HG02884 (cell line): ENCODE data around the gene BAIAP2L2.
"Not testable (repeated sequence)": the region's sequence is repeated elsewhere in the genome, so short reads cannot be mapped to it uniquely, and the experiment has no call there.

Source experiments
- ATAC-seq: cut with Tn5 transposase; IDR thresholded peaks from one replicate; pipeline ENCODE4 v1.9.1; 2021; ENCODE audit warnings: mild to moderate bottlenecking, moderate library complexity; ENCODE audit not compliant: unreplicated experiment

BAIAP2L2 gene, protein sequence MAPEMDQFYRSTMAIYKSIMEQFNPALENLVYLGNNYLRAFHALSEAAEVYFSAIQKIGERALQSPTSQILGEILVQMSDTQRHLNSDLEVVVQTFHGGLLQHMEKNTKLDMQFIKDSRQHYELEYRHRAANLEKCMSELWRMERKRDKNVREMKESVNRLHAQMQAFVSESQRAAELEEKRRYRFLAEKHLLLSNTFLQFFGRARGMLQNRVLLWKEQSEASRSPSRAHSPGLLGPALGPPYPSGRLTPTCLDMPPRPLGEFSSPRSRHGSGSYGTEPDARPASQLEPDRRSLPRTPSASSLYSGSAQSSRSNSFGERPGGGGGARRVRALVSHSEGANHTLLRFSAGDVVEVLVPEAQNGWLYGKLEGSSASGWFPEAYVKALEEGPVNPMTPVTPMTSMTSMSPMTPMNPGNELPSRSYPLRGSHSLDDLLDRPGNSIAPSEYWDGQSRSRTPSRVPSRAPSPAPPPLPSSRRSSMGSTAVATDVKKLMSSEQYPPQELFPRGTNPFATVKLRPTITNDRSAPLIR

DNA sequence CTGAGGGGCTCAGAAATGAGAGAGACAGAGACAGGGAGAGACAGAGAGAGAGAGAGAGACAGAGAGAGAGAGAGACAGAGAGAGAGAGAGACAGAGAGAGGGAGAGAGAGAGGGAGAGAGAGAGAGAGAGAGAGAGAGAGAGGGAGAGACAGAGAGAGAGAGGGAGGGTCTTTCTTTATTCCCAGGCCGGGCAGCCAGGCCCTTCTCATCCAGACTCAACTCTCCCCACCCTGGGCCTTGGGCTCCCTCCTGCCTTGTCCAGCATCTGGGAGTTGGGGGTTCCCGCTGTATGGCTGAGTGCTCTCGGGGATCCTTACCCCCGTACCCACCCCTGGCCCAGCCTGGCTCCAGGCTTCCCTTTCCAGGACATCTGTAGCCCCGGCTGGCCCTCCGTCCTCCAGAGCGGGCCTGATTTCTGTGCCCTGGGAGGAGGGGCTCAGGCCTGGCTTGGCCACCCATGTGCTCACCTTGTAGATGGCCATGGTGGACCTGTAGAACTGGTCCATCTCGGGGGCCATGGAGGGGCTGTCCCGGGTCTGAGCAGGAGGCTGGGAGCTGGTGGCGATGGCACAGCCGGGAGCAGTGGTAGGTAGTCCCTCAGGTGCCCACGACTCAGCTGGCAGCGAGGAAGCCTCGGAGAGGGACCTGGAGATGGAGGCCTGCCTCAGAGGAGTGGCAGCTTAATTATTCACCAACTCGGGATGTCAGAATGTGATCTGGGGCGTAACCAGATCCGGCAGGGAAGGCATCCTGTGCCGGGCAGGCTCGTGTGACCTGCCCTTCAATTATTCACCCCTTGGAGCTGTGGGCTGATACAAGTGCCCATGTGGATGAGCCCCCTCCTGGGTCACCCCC, at the start of gene BAIAP2L2:
Gene BAIAP2L2, minus strand, starts transcription at position 677 of the 855 bp plus-strand sequence. Its CDS starts 159 bp downstream, at position 518.
- no peak for ATAC-seq

DNA sequence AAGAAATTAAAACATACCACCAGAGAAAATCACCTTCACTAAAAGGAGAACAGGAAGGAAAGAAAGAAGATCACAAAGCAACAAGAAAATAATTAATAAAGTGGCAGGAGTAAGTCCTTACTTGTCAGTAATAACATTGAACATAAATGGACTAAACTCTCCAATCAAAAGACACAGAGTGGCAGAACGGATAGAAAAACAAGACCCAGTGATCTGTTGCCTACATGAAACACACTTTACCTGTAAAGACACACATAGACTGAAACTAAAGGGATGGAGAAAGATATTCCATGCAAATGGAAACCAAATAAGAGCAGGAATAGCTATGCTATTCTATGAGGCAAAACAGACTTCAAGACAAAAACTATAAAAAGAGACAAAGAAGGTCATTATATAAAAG, 45.2 kb upstream of the BAIAP2L2 start:
- ATAC-seq: no peak

DNA sequence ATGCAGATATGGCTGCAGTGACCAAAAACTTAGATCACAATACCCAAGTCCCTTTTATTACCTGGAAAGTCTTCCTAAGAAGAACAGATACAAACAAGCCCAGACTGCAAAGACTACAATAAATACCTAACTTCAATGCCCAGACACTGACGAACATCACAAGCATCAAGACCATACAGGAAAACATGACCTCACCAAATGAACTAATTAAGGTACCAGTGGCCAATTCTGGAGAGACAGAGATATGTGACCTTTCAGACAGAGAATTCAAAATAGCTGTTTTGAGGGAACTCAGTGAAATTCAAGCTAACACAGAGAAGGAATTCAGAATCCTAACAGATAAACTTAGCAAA, 44.1 kb upstream of the BAIAP2L2 start:
- not testable (repeated sequence) for ATAC-seq

DNA sequence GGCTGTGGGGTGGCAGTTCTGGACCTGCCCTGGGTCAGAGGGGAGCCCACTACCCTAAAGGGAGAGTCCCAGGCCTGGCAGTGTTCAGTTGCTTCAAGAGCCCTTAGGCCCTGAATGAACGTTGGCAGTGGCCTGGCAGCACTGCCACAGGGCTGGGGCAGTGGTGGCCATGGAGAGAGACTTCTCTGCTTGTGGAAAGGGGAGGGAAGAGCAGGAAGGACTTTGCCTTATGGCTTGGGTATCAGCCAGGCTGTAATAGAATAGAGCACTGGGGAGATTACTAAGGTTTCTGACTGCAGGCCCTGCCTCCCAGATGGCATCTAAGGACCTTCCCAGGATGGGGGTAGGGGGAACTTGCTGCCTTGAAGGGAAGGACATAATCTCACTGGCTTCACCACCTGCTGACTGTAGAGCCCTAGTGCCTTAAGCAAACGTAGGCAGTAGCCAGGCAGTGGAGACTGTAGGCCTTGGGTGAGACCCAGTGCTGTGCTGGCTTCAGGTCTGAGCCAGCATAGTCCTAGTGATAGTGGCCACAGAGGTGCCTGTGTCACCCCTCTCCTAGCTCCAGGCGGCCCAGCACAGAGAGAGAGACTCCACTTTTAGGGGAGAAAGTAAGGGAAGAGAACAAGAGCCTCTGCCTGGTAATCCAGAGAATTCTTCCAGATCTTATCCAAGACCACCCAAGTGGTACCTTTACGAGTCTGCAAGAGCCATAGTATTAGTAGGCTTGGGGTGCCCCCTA, 43.5 kb upstream of the BAIAP2L2 start:
- no peak for ATAC-seq

DNA sequence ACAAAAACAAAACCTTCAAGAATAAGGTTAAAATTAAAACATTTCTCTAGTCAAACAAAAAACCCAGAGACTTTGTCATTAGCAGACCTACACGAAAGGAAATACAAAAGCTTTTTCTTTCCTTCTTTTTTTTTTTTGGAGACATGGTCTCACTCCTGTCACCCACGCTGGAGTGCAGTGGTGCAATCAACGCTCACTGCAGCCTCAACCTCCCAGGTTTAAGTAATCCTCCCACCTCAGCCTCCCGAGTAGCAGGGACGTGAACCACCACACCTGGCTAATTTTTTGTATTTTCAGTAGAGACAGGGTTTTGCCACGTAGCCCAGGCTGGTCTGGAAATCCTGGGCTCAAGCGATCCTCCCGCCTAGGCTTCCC, 40.6 kb upstream of the BAIAP2L2 start:
- no peak for ATAC-seq

DNA sequence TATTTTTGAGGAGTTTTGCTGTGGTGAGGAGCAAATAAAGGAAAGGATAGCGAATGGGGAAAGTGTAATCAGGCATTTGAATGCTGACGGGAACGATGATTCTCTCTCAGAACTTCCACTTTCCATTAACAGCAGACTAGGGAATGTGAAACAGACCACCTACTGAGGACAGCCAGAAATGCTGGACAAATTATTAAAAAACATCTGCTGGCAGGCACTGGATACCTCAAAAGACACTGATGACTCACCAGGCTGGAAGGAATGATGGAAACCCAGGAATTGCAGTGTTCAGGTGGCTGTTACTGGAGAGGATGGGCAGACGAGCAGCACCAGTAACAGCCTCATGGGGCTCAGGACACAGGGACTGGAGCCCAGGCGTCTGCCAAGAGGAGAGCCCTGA, 37.8 kb upstream of the BAIAP2L2 start:
- no peak for ATAC-seq

DNA sequence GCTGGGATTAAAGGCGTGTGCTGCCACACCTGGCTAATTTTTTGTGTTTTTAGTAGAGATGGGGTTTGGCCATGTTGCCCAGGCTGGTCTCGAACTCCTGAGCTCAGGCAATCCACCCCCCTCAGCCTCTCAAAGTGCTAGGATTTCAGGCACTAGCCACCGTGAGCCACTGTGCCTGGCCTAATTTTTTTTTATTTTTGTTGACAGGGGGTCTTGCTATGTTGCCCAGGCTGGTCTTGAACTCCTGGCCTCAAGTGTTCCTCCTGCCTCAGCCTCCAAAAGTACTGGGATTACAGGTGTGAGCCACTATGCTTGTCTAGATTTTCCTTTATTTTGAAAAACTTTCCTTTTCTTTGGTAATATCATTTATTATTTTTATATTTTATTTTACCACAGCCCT, 35.7 kb upstream of the BAIAP2L2 start:
- ATAC-seq: not testable (repeated sequence)

DNA sequence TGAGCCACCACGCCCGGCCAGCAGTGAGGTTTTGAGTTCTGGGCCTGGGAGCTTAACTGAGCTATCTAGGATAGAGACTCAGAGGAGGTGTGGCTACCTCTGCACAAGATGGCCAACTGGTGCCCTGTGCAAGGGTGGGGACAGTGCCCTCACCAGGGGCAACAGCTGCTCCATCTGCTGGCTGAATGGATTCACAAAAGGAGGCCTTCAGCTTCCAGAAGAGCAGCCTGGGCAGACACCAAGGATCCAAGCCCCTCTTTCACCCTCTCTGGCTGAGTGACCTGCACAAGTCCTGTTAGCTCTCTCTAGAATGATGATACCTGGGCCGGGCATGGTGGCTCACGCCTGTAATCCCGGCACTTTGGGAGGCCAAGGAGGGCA, 33.5 kb upstream of the BAIAP2L2 start:
- ATAC-seq: no peak

DNA sequence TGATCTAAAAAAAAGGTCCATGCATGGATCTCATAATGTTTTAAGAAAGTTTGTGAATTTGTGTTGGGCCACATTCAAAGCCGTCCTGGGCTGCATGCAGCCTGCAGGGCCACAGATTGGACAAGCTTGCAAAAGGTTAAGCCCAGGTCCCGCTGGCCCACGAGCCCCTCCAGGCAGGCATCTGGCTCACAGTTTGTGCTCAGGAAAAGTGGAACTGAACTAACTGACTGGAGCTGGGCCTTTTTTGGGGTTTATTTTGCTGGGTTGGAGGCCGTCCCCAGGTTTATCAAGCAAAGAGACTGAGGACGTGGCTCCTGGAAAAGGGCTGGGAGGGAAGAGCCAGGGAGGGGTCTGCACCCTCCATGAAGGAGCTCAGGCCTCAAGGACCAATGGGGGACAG, 32.1 kb upstream of the BAIAP2L2 start:
- ATAC-seq: no peak

DNA sequence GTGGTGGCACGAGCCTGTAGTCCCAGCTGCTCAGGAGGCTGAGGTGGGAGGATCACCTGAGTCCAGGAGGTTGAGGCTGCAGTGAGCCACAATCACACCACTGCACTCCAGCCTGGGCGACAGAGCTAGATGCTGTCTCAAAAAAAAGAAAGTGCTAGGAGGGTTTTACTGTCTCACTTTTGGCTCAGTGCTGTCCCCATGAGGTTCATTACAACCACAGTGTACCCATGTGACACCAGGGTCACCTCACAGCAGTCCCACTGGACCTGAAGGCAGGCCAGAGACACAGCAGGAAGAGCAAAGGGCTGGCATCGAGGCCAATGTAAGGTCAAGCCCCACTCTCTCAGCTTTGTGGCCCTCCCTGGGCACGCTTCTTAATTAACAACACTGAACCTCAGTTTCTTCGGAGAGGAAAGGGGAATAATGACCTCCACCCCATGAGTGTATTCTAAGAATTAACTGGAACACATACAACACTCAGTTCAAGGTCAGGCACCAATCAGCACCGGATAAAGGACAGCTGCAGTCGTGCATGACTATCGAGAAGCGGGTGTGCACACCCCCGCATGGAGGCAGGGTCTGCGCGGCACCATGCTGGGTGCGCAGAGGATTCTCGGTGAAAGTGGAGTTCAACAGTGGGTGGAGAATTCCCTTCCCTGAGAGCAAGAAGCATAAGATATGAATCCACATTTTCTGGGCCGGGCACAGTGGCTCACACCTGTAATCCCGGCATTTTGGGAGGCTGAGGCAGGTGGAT, 30.9 kb upstream of the BAIAP2L2 start:
- ATAC-seq: no peak

DNA sequence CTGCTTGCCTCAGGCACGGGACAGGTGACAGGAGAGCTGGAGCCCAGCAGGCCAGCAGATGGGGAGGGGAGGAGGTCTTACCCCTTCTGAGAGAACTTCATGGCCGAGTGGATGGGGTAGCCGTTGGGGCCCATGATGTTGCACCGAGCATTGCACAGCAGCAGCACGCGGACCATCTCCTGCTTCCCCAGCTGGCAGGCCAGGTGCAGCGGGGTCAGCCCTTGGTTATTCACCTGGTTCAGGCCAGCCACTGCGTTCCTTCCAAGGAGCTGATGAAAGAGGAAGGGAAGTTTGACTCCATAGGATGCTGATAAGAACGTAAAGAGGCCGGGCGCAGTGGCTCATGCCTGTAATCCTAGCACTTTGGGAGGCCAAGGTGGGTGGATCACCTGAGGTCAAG, 29.4 kb upstream of the BAIAP2L2 start:
- no peak for ATAC-seq

DNA sequence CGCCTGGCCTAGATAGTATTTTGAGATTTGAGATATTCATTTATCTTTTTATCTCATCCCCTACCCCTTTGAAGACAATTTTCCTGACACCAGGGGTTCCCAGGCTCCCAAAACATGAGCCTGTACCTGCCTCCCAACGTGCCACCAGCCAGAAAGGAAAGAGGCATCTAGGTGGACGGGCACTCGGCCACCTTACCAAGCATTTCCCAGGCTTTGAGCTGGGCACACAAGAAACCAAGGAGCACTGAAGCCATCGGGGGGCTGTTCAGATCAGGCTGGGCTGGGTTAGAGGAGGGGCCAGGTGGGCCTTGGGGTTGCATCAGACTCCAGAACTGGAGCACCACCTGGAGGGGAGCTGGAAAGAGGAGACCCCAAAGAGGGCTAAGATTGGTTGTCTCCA, 28.5 kb upstream of the BAIAP2L2 start:
- no peak for ATAC-seq

DNA sequence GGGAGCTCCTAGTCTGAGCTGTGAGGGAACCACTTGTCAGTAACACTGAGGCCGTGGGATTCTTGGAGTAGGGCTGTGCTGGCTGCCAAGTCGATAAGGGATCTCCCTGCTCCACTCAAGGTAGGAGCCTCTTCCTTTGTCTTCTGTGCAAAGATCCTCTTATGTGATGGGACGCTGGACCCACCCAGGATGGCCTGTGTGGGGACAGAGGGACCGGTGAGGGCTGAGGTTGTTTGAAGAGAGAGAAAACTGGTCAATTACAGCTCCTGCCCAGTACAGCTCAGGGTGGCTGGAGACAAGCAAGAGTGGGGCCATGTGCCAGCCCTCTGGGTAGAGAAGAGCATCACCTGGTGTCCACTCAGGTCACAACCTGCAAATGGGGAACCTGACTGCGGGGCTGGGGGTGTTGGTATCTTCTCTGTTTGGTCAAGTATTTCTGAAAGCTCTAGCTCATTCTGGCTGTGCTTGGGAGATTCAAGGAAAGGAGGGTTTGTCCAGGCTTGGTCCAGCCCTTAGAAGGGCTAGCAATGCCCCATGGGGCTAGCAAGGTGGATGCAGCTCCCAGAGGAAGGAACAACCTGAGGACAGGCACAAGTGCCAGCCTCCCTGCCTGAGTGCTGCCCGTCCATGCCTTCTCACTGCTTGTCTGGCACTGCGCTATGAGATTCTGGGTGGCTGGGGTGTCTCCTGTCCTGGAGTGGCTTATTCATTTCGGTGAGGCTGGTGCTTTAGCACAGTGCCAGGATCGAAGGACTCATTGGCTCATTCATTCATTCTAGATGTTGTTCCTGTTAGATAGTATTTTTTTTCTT, 27.6 kb upstream of the BAIAP2L2 start:
- ATAC-seq: no peak

DNA sequence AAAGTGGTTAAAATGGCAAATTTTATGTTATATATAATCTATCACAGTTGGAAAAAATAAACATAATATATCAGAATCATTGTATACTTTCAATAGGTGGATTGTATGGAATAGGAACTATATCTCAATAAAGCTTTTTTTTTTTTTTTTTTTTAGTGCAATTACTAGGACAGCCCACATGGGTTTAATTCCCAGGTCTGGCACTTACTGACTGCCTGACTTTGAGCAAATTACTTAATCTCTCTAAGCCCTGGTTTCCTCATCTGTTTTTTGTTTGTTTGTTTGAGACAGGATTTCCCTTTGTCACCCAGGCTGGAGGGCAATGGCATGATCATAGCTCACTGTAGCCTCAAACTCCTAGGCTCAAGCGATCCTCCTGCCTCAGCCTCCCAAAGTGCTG, 26.1 kb upstream of the BAIAP2L2 start:
- no peak for ATAC-seq

DNA sequence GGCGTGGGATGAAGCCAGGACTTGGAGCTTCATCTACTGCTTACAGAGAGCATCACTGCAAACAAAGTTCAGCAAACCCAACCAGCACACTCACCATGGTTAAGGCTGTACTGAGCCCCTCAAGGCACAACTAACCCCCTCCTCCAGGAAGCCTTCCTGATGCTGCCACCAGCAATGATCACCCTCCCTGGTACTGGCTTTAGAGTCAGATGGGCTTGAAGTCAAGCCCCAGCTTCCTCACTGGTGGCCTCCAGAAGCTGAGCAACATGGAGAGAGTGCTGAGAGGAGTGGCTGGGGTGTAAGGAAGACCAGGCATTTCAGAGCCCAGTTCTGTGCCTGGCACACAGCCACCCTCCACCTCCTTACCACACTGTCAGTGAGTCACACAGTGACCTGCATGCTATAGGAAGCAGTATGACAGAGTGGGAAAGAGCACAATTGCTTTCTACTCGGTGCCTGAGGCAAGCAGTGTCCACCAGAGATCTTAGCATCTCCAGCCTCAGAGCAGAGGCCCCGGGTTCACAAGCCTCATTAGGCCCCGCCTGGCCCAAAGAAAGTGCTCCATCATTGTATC, 24.7 kb upstream of the BAIAP2L2 start:
- no peak for ATAC-seq

DNA sequence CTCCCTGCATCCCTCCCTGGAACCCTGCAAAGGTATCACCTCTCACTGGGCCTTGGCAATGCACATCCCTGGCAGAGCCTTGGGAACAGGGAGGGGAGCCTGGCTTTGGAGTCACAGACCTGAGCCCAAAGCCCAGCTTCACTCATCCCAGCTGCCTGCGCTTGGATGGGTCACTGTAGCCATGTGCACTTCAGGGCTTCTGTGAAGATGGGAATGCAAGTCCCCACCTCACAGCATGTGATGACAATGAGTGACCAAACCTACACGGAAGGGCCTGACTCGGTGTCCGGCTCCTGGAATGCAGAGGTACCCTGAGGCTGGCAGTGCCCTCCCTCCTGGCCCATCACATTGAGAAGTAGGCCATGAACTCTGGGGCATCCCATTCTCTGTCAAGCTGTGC, 22.8 kb upstream of the BAIAP2L2 start:
- no peak for ATAC-seq

DNA sequence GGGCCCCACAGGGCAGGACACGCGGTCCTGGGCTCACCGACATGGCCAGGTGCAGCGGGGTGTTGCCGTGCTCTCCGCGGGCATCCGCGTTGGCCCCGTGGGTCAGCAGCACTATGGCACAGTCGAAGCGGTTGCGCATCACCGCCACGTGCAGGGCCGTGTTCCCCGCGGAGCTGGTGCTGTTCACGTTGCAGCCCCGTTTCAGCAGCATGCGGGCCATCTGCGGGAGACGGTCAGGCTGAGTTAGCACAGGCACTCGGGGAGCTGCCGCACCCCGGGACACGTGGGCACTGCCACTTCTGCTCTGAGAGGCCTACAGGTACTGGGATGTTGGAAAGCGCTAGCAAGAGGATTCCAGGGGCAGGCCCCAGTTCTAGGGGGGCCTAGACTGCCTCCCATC, 22.3 kb upstream of the BAIAP2L2 start:
- ATAC-seq: no peak

DNA sequence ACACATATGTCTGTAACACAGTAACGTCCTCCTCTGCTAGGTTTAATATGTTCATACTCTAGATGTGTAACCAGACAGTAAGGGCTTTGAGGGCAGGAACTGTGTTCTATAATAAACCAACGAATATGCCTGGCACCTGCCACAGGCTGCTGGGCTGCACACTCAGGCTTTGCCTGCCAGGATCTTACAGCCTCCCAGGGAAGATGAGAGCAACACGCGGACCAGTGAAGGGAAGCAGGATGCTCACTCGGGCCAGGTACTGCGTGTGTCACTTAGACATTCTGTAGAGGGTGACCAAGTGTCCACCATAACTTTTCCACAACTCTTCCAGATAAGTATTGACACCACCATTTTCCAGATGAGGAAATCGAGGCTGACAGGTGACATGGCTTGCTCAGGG, 21.7 kb upstream of the BAIAP2L2 start:
- no peak for ATAC-seq

DNA sequence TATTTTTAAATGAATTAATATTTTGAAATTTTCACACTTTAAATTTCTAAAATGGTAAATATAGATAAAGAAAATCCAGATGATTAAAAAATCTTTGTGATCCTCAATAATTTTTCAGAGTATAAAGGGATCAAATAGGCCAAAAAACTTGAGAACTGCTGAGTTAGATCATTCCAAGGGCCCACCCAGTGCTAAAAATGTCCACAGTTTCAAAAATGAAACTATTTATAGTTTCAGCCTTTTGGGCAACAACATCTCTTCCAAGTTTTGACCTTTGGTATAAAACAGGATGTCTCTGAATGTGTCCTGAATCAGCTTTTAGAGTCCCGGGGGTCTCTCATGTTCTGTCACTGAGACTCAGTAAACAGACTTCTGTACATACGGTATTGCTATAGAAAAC, 20.9 kb upstream of the BAIAP2L2 start:
- ATAC-seq: no peak
